Measurements from ENCODE around the gene CCDC188.

Gene CCDC188

DNA sequence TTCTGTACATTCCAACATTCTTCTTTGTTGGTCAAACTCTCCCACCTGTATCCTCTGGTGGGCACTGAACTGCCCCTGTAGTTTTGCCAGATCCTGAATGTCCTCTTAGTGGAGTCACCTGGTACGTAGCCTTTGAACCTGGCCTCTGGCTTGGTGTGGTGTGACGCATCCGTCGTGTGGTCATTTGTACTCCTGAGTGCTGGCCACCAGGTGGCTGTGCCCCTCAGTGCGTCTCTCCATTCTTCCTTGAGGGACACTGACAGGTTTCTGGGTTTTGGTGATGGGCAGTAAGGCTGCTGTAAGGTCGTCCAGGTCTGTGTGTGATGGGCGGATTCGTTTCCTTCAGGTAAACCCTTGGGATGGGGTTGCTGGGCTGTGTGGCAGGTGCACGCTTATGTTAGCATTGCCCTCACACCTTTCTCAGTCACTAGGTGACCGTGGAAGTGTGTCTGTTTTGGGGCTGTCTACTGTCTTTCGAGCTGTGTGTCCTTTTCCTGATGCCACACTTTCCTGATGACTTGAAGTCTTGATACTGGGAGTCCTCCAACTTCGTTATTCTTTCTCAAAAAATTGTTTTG, 48.6 kb downstream of the CCDC188 start:
- no peak for DNase-seq

DNA sequence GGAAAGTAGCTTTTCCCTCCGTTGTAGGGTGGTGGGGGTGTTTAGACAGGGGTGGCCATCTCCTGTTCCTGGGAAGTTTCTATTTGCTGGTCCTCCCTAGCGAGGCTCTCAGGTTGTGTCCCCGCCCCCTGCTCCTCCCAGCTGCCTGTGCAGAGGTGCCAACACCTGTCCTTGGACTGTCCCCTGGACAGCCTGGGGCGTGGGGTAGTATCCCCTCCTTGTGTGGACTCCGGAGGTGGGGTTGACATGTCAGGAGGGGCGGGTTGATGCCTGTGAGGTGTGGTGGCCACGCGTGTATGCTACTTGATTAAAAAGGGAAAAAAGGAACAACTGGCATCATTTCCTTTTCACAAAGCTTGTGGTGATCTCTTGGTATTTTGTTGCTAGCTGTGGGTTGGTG, 49.2 kb downstream of the CCDC188 start:
- DNase-seq = no peak

GRCh38 chr22:20099099-20099711, 51.6 kb downstream of the CCDC188 start:
- no peak for DNase-seq

All from stimulated activated CD4-positive, alpha-beta T cell treated with anti-CD3 and anti-CD28 coated beads, Interleukin-4, amount 100 ng/mL, for 4 hours (primary cell).